ENCODE data around the gene CIITA.

GRCh38 chr16:10922328-10923145 lies 45.5 kb downstream of the CIITA start:
- TF ChIP-seq CTCF (IDR thresholded peaks at IDR 0.05), result no peak
- TF ChIP-seq POLR2A (IDR thresholded peaks at IDR 0.05), result no peak

All from adrenal gland (tissue), 5 donors.